Islet precursor cell (in vitro differentiated cells): ENCODE measurements around the gene CPXM2.

Experiments used
- DNase-seq: peaks from one replicate; pipeline ENCODE4 v3.0.0-alpha.2; 2018

CPXM2 gene

GRCh38 chr10:123903621-123904020 is 12.0 kb upstream of the CPXM2 start:
- no peak for DNase-seq

- DNase-seq, result no peak
Observed at GRCh38 chr10:123901621-123902020, 10.0 kb upstream of the CPXM2 start.

- DNase-seq, result no peak
Observed at GRCh38 chr10:123897146-123897545, 5.5 kb upstream of the CPXM2 start.

- DNase-seq, result no peak
Observed at GRCh38 chr10:123896246-123896927, 4.8 kb upstream of the CPXM2 start.

- peak; percentile 42 for DNase-seq
Observed at GRCh38 chr10:123893651-123894050, 2.0 kb upstream of the CPXM2 start.

GRCh38 chr10:123890756-123891143 is 857 bp downstream of the CPXM2 start:
- no peak for DNase-seq

- peak; percentile 22 for DNase-seq
Observed at GRCh38 chr10:123890226-123890625, 1.4 kb downstream of the CPXM2 start.

GRCh38 chr10:123889821-123890220 is 1.8 kb downstream of the CPXM2 start:
- DNase-seq, result peak; percentile 12

GRCh38 chr10:123888751-123889150 is 2.9 kb downstream of the CPXM2 start:
- DNase-seq, result peak; percentile 38

GRCh38 chr10:123888256-123888655 is 3.4 kb downstream of the CPXM2 start:
- DNase-seq, result no peak

- peak; percentile 35 for DNase-seq
Observed at GRCh38 chr10:123886292-123886691, 5.3 kb downstream of the CPXM2 start.

GRCh38 chr10:123885406-123886170 is 6.0 kb downstream of the CPXM2 start:
- peak; percentile 22 for DNase-seq

- DNase-seq, result peak; percentile 32
Observed at GRCh38 chr10:123884907-123885381, 6.7 kb downstream of the CPXM2 start.

GRCh38 chr10:123884351-123884906 is 7.2 kb downstream of the CPXM2 start:
- DNase-seq, result peak; percentile 36

- DNase-seq, result peak; percentile 48
Observed at GRCh38 chr10:123883673-123884320, 7.8 kb downstream of the CPXM2 start.

- DNase-seq, result peak; percentile 51
Observed at GRCh38 chr10:123882681-123883445, 8.7 kb downstream of the CPXM2 start.

- peak; percentile 22 for DNase-seq
Observed at GRCh38 chr10:123882177-123882576, 9.4 kb downstream of the CPXM2 start.

GRCh38 chr10:123879606-123880257 is 11.9 kb downstream of the CPXM2 start:
- peak; percentile 32 for DNase-seq

GRCh38 chr10:123878666-123879303 is 12.8 kb downstream of the CPXM2 start:
- peak; percentile 24 for DNase-seq

- peak; percentile 48 for DNase-seq
Observed at GRCh38 chr10:123870260-123870659, 21.3 kb downstream of the CPXM2 start.

GRCh38 chr10:123869020-123869414 is 22.6 kb downstream of the CPXM2 start:
- DNase-seq, result peak; percentile 18
